GM18909 (cell line): Measurements from ENCODE around the gene PDZRN3.

Experiments
- ATAC-seq: cut with Tn5 transposase; IDR thresholded peaks from one replicate; pipeline ENCODE4 v1.9.1; 2021; ENCODE audit warnings: mild to moderate bottlenecking; ENCODE audit not compliant: unreplicated experiment, poor library complexity

PDZRN3 gene

DNA sequence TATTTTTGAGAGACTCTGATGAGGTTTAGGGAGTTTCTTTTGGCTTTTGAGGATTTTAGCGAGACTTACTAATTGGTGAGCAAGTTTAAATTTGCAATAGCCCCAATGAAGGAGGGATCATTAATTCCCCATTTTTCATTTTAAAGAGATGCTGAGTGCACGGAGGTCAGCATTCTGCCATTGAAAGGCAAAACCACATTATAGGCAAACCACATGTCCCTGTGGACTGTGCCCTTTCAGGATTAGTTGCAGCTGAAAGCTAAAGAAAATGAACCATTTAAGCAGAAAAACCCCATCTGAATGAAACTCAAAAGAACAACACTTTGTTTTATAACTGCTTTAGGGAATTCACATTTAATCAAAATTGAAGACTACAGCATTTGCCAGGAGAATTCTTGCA lies 246.5 kb downstream of the PDZRN3 start:
- no peak for ATAC-seq

DNA sequence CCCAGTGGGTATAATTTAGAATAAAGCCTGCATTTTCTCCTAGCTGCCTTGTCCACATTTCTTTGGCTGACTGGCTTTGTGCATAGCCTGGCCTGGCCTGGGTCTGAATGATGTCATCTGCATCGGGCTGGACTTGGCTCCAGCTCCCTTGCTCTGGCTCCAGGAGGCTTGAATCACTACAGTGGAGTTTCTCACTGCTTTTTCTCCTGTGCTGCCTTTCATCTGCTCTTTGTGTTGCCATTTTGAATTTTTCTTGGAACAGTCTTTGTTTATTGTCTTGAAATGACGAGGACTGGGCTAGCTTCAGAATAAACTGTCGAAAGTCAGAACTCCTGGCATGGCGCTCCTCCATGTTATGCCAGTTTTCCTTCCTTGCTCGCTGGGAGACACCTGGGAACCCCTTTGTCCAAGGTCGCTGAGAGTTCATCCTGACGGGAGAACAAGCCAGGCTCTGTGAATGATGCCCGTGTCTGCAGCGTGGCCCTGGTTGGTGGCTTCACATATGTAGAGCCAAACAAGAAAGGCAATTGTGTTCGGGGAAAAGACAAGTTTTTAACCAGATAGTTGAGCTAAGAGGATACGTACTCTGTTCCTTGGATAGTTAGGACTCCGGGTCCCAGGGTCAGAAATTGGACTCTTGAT lies 258.9 kb downstream of the PDZRN3 start:
- no peak for ATAC-seq

DNA sequence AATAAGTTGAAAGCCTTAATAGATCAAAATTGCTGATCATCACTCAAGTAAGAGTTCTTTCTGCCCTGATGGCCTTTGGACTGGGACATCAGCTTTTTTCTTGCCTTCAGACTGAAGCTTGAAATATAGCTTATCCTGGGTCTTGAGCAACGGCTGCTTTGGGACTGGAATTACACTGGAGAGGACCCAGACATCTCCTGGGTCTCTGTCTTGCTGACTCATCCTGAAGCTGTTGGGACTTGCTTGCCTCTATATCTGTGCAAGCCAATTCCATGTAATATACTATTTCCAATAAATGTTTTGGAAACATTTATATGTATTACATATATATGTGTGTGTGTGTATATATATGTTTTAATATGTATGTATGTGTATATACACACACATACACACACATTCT lies 260.2 kb downstream of the PDZRN3 start:
- ATAC-seq: no peak

- ATAC-seq: no peak
These were observed 261.6 kb downstream of the PDZRN3 start for GRCh38 chr3:73363093-73363492.

DNA sequence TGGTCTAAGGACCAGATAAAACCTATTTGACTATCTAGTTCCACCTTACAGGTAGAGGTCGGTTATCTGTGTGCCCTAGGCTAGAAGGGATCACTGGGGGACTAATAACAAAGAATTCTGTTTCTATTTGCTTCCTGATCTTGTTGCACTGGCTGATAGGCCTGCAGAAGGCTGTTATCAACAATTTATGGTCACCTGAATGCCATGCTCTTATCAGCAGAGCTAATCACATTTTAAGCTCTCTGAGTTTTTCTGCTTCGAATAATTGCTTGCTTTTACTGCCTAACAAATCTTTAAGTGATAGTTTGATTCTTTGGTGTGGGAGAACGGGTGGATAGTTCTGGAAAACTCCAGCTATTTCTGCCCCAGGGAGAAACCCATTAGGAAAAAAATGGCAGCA lies 263.1 kb downstream of the PDZRN3 start:
- no peak for ATAC-seq

DNA sequence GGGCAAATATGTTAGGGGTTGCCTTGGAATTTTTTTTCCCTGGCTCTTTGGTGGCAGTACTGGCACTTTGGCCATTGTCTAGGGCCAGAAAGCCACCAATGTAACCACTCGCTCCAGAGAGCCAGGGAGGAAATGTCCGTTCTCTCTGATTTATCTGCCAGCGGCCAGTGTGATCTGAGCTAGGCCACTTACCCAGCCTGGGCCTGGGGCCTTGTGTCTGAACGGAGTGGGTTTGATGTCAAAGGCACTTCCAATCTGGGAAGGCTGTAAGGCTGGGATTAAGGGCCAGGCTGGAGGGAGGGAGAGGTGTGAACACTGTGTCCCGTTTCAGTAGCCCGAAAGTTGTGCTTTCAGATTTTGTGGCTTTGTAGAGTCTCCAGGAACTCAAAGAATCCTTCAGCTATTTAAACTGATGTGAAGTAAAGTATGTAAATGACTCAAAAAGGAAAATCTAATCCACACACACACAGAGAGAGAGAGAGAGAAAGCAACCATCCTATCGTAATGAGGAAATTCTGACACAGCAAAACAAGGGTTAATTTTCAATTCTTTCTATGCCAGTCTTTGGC lies 271.0 kb downstream of the PDZRN3 start:
- no peak for ATAC-seq

- no peak for ATAC-seq
These were observed 271.7 kb downstream of the PDZRN3 start for GRCh38 chr3:73352841-73353645.

DNA sequence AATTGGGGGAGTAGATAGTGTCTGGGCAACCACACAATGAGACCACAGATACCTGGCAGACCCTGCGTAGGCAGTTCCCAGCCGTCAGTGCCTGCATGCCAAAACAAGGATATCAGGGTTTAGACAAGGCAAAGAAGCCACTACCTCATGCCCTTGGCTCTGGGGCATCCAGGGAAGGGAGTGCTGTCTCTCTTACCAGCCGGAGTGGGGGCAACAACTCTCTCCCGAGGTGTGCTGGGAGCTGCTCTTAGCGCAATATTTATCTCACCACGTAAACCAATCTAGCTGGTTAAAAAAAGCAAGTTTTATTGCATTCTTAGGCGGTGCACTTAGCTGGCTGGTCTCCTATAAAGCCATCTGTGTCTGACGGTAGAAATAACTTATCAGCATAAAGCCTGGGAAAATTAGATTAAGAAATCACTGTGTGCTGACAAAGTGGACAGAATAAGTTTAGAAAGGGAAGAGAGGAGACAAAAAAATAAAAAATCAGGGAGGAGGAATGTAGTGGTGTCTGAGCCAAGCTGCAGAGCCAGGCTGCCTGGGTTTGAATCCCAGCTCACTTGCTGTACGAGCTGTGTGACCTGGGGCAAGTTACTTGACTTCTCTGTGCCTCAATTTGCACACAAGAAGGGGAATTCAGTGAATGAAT lies 273.2 kb downstream of the PDZRN3 start:
- ATAC-seq: no peak

DNA sequence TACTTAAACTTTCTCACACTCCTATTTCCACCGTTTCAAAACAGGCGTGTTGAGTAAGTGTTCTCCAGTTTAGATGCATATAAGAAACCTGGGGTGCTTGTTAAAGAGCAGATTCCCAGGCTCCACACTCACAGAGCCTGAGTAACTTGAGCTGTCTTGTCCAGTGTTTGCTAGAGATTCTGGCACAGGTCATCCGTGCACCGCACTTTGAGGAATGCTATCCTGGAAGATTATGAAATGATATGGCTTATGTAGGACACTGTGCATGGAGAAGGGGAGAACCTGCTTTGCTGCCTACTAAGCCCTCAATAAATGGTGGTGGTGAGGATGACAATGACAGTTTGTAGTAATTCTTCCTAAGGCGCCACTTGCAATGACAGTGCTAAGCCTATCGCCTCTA lies 273.7 kb downstream of the PDZRN3 start:
- no peak for ATAC-seq

GRCh38 chr3:73349657-73350056 lies 275.1 kb downstream of the PDZRN3 start:
- no peak for ATAC-seq

DNA sequence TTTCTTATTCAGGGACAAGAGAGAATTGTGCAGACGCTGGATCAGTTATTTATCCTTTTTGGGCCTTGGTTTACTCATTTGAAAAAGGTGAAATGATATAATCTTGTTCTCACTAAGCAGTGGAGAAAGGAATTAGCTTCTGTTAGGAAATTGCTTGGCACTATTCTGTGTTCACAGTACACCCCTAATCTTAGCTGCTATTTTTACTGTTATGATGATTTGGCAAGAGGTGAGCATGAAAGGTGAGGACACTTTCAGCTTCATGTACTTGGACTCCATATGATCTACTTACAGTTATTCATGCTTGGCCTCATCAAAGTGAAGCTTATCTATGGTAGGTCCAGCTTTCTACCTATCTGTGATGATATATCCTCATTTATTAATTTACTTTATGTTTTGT lies 282.7 kb downstream of the PDZRN3 start:
- no peak for ATAC-seq

DNA sequence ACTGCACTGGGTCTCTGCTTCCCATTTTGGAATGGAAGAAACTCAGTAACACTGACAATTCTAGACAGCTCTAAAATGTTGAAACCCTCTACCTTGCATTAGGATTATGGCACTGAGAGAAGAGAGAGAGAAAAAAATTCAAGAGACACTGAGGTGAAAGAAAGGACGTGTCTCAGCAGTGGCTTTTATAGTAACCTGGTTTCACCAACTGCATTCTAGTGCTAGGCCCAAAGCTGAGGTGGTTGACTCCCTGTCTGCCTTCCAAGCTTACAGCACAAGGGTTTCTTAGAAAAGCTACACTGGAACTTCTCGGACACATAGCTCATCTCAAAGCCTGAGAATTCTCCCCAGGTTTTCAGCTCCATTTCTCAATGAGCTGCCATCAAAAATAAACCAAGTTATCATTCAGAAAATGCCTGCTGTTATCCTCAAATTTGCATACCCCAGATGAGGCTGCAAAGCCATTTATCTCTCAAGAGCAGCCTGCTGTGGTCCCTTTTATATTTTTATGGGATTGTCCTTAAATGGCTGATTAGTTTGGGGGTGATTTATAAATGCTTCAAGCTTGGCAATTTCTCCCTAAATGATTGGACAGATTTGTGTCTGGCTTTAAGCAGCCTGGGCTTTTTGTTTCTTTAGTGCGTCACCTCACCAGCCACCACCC lies 283.3 kb downstream of the PDZRN3 start:
- ATAC-seq: no peak

DNA sequence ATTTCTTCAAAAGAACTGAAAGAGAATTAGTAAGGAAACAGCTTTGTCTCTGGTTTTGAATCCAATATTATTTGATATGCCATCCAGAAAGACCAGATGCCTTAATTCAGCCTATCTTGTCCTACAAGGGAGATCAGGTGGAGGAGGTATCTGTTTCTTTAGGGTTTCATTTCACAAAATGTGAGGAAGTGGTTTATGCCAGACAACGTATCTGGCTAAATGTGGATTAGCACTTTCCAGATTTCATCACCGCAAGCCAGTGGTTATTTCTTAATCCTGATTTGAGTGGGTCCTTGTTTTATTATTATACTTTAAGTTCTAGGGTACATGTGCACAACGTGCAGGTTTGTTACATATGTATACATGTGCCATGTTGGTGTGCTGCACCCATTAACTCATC lies 292.2 kb downstream of the PDZRN3 start:
- no peak for ATAC-seq
